Fibroblast of peridontal ligament (primary cell): ENCODE data around the gene TMEM134.
"Not testable (repeated sequence)": the region's sequence is repeated elsewhere in the genome, so short reads cannot be mapped to it uniquely, and the experiment has no call there.

Source experiments
- DNase-seq: peaks from one replicate; pipeline ENCODE4 v3.0.0-alpha.2; 2010; ENCODE audit errors: extremely low read depth

Gene TMEM134, protein sequence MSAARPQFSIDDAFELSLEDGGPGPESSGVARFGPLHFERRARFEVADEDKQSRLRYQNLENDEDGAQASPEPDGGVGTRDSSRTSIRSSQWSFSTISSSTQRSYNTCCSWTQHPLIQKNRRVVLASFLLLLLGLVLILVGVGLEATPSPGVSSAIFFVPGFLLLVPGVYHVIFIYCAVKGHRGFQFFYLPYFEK

GRCh38 chr11:67468759-67469507, at the start of gene TMEM134:
TSS of gene TMEM134 (minus strand) at chr11:67469251. CDS start at chr11:67469192, 59 bp downstream.
- DNase-seq: peak; percentile 84

DNA sequence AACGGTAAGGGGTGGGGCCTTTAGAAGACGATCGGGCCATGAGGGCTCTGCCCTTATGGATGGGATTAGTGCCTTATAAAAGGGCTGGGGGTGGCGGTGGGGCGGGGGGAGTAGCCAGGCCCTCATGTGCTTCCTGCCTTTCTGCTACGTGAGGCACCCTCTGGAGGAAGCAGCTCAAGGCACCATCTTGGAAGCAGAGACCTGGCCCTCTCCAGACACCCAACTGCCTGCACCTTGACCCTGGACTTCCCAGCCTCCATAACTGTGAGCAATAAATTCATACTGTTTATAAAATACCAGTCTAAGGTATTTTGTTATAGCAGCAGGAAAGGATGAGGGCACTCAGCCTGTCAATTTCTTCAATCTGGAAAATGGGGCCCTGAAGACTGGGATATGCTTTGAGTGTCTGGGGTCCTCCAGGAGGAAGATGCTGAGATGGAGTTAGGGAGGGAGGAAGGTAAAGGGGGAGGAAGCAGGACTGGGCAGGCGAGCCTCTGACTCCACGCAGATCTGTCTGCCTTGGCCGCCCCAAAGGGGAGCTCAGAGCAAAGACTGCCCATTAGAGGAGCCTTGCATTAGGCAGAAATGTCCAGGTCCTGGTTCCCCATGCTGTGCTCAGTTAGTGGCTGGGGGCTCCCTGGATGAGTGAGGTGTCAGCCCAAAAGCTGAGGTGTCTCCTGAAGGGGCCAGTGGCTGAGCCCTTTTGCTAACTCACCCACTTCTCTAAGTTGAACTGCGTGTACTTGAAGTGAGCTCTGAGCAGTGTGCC, 48.9 kb upstream of the TMEM134 start:
- DNase-seq: no peak

- DNase-seq: no peak
Measured at GRCh38 chr11:67516806-67517205, 47.8 kb upstream of the TMEM134 start.

DNA sequence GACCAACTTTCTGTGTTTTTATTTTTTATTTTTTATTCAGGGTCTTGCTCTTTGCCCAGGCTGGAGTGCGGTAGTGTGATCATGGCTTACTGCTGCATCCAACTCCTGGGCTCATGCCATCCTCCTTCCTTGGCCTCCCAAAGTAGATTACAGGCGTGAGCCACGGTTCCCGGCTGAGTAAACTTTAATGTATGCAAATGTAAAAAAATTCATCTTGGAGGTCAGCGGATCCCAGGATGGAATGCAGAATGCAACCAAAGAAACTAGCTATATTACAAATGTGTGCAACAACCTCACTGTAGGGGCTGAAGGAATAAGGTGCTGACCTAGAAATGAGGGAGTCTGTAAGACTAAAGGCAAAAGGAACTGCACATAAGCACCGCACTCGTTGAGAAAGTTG, 45.1 kb upstream of the TMEM134 start:
- no peak for DNase-seq

DNA sequence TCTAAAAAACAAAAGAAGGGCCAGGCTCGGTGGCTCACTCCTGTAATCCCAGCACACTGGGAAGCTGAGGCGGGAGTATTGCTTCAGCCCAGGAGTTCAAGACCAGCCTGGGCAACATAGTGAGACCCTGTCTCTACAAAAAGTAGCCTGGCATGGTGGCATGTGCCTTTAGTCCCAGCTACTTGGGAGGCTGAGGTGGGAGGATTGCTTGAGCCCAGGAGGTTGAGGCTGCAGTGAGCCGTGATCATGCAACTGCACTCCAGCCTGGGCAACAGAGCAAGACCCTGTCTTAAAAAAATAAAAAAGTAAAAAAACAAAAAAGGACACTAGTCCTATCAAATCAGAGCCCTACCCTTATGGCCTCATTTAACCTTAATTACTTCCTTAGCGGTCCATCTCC, 42.5 kb upstream of the TMEM134 start:
- not testable (repeated sequence) for DNase-seq

DNA sequence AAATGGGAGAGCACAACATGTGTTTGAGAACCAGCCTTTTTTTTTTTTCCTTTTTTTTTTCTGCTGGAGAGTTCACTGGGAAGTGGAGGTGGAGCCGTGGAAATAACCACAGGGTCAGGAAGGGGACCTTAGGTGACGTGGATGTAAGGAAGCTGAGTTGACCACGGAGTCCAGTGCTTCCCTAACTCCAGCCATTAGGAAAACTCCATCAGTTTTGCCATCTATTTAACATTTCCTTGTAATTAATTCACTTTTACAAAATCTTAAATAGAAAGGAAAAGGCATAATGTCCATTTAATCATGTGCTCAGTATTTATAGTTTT, 40.9 kb upstream of the TMEM134 start:
- DNase-seq: no peak

GRCh38 chr11:67508486-67509121, 39.6 kb upstream of the TMEM134 start:
- peak; percentile 93 for DNase-seq

DNA sequence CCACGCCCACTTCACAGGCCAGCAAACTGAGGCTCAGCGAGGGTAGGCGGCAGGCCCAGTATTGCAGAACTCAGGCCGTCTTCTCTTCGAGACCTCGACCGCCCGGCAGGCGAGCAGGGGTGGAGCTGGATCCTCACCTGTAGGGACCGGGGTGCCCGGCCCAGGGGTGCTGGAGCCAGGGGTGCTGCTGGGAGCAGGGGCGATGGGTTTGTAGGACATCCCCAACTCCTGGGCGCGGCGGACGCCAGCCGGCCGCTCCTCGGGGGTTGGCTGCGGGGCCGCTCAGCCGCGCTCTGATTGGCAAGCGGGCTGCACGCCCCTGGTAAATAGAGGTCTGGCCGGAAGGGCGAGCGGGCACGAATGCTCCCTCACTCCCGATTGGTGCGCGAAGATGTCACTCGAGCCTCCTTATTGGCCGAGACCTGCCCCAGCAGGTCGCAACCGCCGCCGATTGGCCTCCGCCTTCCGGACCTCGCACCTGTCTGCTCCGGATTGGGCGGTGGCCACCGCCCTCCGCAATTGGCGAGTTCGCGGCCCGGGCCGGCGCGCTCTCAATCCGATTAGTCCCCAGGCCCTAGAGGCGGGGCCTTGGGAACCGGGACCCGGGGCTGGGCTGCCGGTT, 38.9 kb upstream of the TMEM134 start, which contains the start of gene CDK2AP2:
TSS of gene CDK2AP2 (minus strand) at position 299 of the 622 bp plus-strand sequence. CDS start at position 219, 80 bp downstream.
- DNase-seq: peak; percentile 98

DNA sequence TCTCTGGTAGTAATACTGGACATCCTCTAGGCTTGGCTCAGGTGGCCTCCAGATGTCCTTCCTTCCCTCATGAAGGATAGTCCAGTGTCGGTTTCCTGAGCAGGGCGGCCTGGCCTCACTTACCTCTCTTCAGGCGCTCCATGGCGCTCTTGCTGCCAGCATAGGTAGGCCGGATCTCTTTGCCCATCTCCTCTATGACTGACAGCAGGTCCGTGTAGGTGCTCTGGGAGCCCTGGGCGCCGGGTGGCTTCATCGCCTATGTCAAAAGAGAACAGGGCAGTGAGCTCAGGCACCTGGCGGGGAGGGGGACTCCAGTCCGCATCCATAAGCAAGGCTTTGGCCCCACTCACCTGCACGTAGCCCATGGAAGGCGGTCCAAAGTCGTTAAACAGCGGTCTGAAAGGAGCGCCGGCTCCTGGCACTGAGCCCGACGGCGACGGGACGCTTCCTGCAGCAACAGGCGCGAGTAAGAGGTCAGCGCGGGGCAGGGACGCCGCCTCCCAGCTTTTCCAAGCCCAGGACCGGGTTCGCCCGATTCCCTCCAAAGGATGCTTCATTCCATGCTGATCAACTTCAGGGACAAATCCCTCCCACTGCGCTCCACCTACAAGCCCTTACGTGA, 38.3 kb upstream of the TMEM134 start:
- peak; percentile 40 for DNase-seq

- DNase-seq: no peak
Measured at GRCh38 chr11:67506426-67507051, 37.5 kb upstream of the TMEM134 start.

- peak; percentile 84 for DNase-seq
Measured at GRCh38 chr11:67505605-67506396, 36.8 kb upstream of the TMEM134 start.

- DNase-seq: peak; percentile 14
Measured at GRCh38 chr11:67504950-67505581, 36.0 kb upstream of the TMEM134 start, which contains the start of gene PITPNM1. TSS of gene PITPNM1 (minus strand) at chr11:67505363. CDS start at chr11:67504180, 1,183 bp downstream.

- no peak for DNase-seq
Measured at GRCh38 chr11:67504005-67504949, 35.2 kb upstream of the TMEM134 start.

DNA sequence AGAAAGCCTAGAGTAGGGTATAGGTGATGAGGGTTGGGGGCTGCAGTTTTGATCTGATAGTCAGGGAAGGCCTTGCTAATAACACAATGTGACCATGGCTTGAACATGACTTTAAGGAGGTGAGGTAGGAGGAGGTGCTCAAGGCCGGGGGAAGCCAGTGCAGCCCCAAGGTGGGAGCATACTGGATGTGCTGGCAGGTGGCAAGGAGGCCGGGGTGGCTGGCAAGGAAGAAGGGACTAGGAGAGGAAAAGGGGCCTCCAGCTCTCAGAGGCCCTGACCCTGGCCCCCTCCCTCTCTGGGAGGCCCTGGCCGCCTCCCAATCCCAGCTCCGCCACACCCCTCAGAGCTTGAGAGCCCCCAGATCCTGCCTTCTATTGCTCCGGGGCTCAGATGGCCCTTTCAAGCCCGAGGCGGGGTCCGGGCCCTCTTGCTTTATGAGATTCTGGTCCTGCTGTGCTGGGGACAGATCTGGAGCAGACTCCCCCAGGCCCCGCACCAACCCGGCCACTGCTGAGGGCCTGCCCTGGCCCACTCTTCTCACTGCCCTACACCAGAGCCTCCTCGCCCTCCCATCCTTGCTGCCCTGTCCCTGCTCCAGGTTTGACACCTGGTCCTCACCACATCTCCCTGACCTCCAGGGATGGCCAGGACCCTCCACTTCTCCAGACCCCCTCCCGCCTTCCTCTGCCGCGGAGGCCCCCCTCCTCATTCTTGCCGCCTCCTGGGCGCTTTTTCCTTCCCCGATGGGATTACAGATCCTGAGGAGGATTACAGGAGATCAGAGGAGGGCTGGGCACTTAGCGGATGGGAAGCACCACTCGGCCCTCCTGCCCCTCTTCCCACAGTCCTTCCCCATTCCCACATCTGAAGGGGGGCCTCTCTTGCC, 34.3 kb upstream of the TMEM134 start:
- DNase-seq: no peak

DNA sequence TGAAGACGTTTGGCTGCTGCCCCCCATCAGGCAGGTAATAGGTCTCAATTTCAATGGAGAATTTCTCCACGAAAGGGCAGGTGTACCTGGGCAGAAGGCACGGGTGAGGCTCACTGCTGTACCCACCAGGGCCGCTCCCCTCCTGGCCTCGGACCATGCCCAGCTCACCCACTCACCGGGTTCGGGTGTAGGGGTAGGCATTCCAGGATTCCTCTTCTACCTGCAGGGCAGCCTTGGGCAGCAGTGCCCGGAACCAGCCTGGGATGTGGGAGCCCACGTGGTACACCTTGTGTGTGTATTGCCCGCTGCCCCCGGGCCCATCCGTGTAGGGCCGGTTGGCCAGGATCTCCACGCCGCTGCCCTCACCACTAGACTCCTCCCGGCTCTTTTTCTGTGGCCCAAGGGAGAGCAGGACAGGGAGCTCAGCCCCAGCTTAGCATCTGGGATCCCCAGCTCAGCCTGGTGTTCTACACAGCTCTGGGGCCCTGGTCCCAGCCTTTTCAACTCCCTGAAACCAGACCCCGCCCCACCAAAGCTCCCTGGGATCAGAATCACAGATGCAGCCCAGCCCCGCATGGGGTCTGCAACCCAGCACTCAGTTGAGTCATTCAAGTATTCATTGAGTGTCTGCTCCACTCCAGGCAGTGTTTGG, 33.4 kb upstream of the TMEM134 start:
- DNase-seq: no peak

DNA sequence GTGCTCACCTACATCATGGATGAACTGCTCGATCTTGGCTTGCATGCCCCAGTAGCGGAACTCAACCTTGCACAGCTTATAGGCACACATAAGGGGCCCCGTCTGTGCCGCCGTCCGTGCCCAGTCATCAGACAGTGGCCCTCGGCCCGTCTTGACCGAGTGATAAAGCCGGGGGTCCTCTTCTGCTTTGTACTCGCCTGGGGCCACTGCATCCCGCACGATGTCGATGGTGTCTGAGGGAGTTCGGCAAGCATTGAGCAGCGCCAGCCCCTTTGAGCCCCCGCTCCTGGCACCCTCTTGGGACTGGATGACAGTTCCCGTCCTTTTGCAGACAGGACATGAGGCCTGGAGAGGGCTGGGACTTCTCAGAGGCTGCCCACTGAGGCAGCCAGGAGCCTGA, 32.8 kb upstream of the TMEM134 start:
- DNase-seq: no peak
